ENCODE data around the gene SLC22A17. TPM values are rescaled to one million over a fixed set of nuclear protein-coding genes. Genes with fewer than 3 reads are reported as not detected.

The SLC22A17 gene
- total and polyA plus RNA-seq, 2 of the 13 experiments (the other 11 are each of a cell fraction or from before 2014, with no cell fraction given): 0.95 to 1.1 TPM

- TF ChIP-seq SKIL (CRISPR knock-in tag; IDR thresholded peaks at IDR 0.05; ENCODE audit: borderline replicate concordance) (no peak), KMT2B (CRISPR knock-in tag; IDR thresholded peaks at IDR 0.05) (0 out of 2 replicates have a peak, but pooled peaks have one; percentile 7), GATA4 (IDR thresholded peaks at IDR 0.05; ENCODE audit: borderline replicate concordance, low read depth) (peak; percentile 75), STAG1 (CRISPR knock-in tag; IDR thresholded peaks at IDR 0.05) (no peak), SAP130 (CRISPR knock-in tag; IDR thresholded peaks at IDR 0.05; ENCODE audit: low read depth) (peak; percentile 90), SP5 (CRISPR knock-in tag; IDR thresholded peaks at IDR 0.05; ENCODE audit: borderline replicate concordance, low read depth) (peak; percentile 93), MIER3 (CRISPR knock-in tag; IDR thresholded peaks at IDR 0.05; ENCODE audit: borderline replicate concordance) (no peak; the same call in 1 of the 2 replicates), THYN1 (CRISPR knock-in tag; IDR thresholded peaks at IDR 0.05; ENCODE audit: borderline replicate concordance, low read depth) (no peak; the same call in 1 of the 2 replicates), HOXA3 (CRISPR knock-in tag; IDR thresholded peaks at IDR 0.05) (no peak; the same call in 1 of the 2 replicates), HOXA7 (CRISPR knock-in tag; IDR thresholded peaks at IDR 0.05) (no peak), MNT (IDR thresholded peaks at IDR 0.05) (no peak; the same call in 1 of the 2 replicates), XRCC5 (optimal IDR thresholded peaks at IDR 0.05; ENCODE audit: low read length) (peak; percentile 80), MTF2 (CRISPR knock-in tag; IDR thresholded peaks at IDR 0.05; ENCODE audit: borderline replicate concordance) (no peak), TBL1XR1 (IDR thresholded peaks at IDR 0.05; ENCODE audit: borderline replicate concordance, low read length, partially characterized antibody) (no peak), HDAC1 (CRISPR knock-in tag; IDR thresholded peaks at IDR 0.05) (no peak), ZNF430 (CRISPR knock-in tag; IDR thresholded peaks at IDR 0.05) (peak; percentile 96), ZNF589 (CRISPR knock-in tag; conservative IDR thresholded peaks at IDR 0.05) (no peak), KDM6A (CRISPR knock-in tag; IDR thresholded peaks at IDR 0.05; ENCODE audit: low read depth) (no peak), ZC3H4 (CRISPR knock-in tag; IDR thresholded peaks at IDR 0.05; ENCODE audit: borderline replicate concordance) (peak; percentile 81; the same call in 1 of the 2 replicates), ZNF792 (CRISPR knock-in tag; IDR thresholded peaks at IDR 0.05) (peak; percentile 74; the same call in 1 of the 2 replicates), ZFP62 (CRISPR knock-in tag; IDR thresholded peaks at IDR 0.05) (no peak)
Observed at GRCh38 chr14:23302290-23303225, 50.1 kb downstream of the SLC22A17 start, which contains the start of gene PPP1R3E (continued).
